ENCODE measurements around the gene CNOT3.

GRCh38 chr19:54127688-54128440, 9.7 kb upstream of the CNOT3 start:
- no peak for TF ChIP-seq CTCF (IDR thresholded peaks at IDR 0.05)
- TF ChIP-seq POLR2A (IDR thresholded peaks at IDR 0.05), result no peak
